ENCODE data around the gene PROM2. TPM values are rescaled to one million over a fixed set of nuclear protein-coding genes. Genes with fewer than 3 reads are reported as not detected.

Gene PROM2
- total and polyA plus RNA-seq, 7 donors: 0.18 to 1.4 (median 0.82) TPM

DNA sequence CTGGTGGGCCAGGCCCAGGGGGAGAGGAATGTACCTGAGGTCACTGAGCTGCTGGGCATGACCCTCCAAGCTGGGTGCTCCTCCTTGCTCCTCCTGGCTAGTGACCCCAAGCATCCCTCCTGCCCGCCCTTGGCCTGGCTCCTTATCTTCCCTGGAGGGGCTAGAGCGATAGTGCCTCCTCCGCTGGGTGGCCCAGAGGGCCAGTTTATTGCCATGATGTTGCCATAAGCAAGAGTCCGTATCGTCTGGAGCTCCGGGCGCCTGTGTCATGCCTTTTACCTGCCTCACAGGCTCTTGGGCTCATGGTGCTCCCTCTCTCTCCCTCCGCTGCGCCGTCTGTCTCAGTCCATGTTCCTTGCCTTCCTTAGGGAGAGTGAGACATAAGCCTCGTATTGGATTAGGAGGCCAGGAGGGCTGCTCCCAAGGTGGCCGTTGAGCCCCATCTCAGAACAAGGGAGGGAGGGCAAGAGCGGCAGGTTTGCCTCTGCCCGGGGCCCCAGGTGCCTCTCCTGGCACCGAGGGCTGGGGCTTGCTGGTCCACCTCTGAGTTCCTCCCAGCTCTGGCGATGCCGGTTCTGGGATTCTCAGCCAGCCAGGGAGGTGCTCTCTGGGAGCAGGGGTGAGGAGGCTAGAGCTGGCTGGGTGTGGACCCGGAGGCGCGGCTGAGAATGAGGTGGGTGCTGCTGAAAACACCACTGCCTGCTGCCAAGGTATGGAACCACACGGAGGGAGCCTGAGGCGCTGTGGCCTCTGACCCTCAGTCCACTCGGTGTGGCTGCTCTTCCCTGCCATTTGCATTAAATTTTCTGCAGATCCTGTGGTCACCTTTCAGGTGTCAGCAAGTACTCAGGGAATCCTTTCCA, 45.5 kb downstream of the PROM2 start:
- H3K4me1 ChIP-seq: no peaks in the 10 kb centered on the region
- TF ChIP-seq, protein P1, sequence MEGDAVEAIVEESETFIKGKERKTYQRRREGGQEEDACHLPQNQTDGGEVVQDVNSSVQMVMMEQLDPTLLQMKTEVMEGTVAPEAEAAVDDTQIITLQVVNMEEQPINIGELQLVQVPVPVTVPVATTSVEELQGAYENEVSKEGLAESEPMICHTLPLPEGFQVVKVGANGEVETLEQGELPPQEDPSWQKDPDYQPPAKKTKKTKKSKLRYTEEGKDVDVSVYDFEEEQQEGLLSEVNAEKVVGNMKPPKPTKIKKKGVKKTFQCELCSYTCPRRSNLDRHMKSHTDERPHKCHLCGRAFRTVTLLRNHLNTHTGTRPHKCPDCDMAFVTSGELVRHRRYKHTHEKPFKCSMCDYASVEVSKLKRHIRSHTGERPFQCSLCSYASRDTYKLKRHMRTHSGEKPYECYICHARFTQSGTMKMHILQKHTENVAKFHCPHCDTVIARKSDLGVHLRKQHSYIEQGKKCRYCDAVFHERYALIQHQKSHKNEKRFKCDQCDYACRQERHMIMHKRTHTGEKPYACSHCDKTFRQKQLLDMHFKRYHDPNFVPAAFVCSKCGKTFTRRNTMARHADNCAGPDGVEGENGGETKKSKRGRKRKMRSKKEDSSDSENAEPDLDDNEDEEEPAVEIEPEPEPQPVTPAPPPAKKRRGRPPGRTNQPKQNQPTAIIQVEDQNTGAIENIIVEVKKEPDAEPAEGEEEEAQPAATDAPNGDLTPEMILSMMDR (IDR thresholded peaks at IDR 0.05): no peak
- H3K9me3 ChIP-seq: no peaks in the 10 kb centered on the region
- no peak overlapping the region for H3K4me3 ChIP-seq
- DNase-seq (no peak), ATAC-seq (no peak)
- intact Hi-C loops (cut with DNase I): loop anchor here (5.0 to 10.0 kb wide), 2 partner anchors 125 to 127 kb away; no protein-coding TSS in a partner anchor
- 82 to 89% (median 83%) methylated on average over 22 to 23 of the region's 23 CpGs for WGBS, 3 donors
- H3K27me3 ChIP-seq (ENCODE audit: insufficient read depth in 3 of 3, low read length in 2 of 3): peaks cover 0 to 7% (median 4%) of the 10 kb centered on the region in 3 donors
- no peaks in the 10 kb centered on the region for H3K36me3 ChIP-seq (ENCODE audit: insufficient read depth in 1 of 2, low read depth in 1 of 2)
- no peak overlapping the region for H3K27ac ChIP-seq

DNA sequence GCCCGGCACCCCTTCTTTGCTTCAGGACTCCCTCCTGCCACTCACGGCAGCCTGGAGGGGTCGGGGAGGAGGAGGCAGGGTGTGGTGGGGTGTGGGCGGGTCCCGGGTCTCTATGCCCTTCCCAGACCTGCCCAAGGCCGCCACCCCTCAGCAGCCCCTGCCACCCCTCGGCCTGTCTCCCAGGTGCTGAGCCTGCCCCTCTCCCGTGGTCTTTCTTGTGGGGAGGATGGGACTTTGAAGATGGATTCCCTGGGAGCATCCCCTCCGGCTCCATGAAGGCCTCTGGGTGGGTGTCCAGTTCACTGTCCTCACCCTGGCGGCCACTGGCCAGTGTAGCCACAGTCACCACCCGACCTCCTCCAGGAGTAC, 46.1 kb downstream of the PROM2 start:
- ATAC-seq (no peak), DNase-seq (no peak)
- Histone ChIP-seq H3K27me3 (ENCODE audit: insufficient read depth in 3 of 3, low read length in 2 of 3) (peaks cover 0 to 4% (median under 1%) of the 10 kb centered on the region in 3 donors), H3K9me3 (no peaks in the 10 kb centered on the region), H3K4me1 (no peaks in the 10 kb centered on the region), H3K36me3 (ENCODE audit: insufficient read depth in 1 of 2, low read depth in 1 of 2) (no peaks in the 10 kb centered on the region), H3K4me3 (no peak overlapping the region), H3K27ac (no peak overlapping the region)
- 75 to 84% (median 79%) methylated on average over 10 to 11 of the region's 11 CpGs for WGBS, 3 donors
- intact Hi-C loops (cut with DNase I): no loop called here
- TF ChIP-seq, protein P1 (IDR thresholded peaks at IDR 0.05): no peak

DNA sequence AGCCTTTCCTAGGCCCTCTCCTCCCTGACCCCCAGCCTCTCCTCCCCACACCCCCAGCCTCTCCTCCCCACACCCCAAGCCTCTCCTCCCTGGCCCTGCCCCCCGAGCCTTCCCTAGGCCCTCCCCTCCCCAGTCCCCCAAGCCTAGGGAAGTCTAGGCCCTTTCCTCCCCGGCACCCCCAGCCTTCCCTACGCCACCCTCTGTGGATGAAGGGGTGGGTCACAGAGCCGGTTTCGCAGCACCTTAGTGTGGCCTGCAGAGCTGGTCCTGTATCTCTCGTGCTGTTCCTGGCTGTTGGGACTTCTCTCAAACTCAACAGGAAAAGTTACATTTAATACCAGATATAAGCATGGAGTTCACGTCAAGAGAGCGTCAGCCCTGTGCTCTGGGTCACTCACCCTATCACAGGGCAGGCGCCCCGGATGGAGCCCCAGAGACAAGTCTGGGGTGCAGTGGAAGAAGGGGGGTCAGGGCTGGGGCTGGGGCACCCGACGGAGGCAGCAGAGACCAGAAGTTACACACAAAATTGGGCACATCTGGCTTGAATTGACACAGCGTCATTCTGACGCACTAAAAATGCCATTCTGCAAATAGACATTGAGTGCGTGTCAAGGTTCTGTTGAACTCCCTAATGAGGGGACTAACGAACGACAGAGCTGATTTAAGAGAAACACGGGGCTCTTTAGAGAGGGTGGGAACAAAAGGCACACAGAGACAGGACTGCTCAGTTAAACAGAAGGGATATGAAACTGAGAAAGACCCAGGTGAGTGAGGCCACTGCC, 46.9 kb downstream of the PROM2 start:
- intact Hi-C loops (cut with DNase I): no loop called here
- ATAC-seq (no peak), DNase-seq (no peak)
- Histone ChIP-seq H3K4me3 (no peak overlapping the region), H3K9me3 (no peaks in the 10 kb centered on the region), H3K27ac (no peak overlapping the region), H3K36me3 (ENCODE audit: insufficient read depth in 1 of 2, low read depth in 1 of 2) (no peaks in the 10 kb centered on the region), H3K4me1 (no peaks in the 10 kb centered on the region), H3K27me3 (ENCODE audit: insufficient read depth in 3 of 3, low read length in 2 of 3) (peaks cover 0 to 4% (median 0%) of the 10 kb centered on the region in 3 donors)
- 74 to 75% (median 74%) methylated on average over 18 of the region's 18 CpGs for WGBS, 3 donors
- TF ChIP-seq, protein P1 (IDR thresholded peaks at IDR 0.05): no peak

DNA sequence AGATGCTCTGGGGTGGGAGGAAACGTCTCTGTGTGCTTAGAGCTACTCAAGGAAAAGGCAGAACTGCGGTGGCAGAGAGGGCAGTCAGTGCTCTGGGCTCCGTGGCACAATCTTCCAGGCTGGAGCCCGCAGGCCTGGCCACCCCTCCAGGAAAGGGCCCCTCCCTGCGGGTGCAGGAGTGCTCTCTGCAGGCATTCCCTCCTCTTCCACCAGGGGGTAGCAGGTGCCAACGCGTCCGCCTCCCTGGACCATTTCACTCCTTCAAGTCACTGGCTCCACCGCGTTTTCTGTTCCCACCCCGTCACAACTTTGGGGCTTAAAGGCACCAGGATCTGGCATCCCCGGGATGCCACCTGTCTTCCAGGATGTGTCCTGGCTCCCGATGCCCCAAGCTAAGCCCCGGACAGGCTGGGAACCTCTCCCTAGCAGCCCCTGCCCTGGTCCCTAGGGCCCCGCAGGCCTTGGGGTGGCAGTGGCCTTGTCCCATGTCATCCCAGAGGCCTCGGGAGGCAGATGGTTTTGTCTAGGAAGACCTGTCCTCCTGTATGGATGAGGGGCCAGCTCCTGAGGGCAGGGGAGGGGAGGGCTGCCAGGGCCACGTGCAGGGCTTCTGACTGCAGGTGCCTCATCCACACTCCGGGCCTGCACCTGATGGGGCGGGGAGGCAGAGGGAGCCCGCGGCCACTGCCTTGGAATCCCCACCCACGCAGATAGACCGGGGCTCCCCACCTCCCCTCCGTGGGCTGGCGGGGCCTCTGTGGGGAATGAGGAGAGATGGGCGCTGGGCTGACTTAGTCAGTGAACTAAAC, 49.3 kb downstream of the PROM2 start:
- H3K4me3 ChIP-seq: no peak overlapping the region
- ATAC-seq: no peak
- DNase-seq: no peak
- WGBS, 3 donors: 70 to 78% (median 77%) methylated on average over 25 to 26 of the region's 26 CpGs
- H3K9me3 ChIP-seq: no peaks in the 10 kb centered on the region
- H3K27ac ChIP-seq: no peak overlapping the region
- intact Hi-C loops (cut with DNase I): no loop called here
- H3K27me3 ChIP-seq (ENCODE audit: insufficient read depth in 3 of 3, low read length in 2 of 3): no peaks in the 10 kb centered on the region
- TF ChIP-seq, protein P1 (IDR thresholded peaks at IDR 0.05): peak; percentile 15
- no peaks in the 10 kb centered on the region for H3K36me3 ChIP-seq (ENCODE audit: insufficient read depth in 1 of 2, low read depth in 1 of 2)
- no peaks in the 10 kb centered on the region for H3K4me1 ChIP-seq

Data from psoas muscle (tissue), 8 donors.